GM12875 (cell line): Measurements from ENCODE around the gene FAM107B.

Experiments
- H3K4me3 ChIP-seq: one replicate; pipeline ENCODE4 v1.5.1; 2011; ENCODE audit warnings: low read depth, low read length, control low read depth
- TF ChIP-seq, protein P1 (sequence below): IDR thresholded peaks from 2 replicates; pipeline ENCODE4 v1.5.1; 2011; ENCODE audit warnings: low read depth, mild to moderate bottlenecking, control low read depth, inconsistent platforms, low read length, moderate library complexity, borderline replicate concordance; ENCODE audit not compliant: insufficient read depth

FAM107B gene

DNA sequence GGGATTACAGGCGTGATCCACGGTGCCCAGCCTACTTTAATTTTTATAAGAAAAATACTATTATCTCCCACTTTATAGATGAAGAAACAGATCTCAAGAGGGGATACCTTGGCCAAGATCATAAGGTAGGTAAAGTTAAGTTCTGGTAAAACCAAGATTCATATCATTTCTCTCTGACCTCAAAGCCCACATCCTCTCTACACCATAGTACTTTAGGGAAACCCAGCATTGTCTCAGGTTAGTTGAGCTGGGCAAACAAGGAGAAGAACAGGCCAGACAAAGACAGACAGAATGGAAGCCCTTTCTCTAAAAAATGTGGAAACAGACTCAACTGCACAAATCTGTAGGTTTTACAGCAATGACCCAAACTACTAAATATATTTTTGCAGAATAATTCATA, 246.2 kb downstream of the FAM107B start:
- TF ChIP-seq, protein P1, sequence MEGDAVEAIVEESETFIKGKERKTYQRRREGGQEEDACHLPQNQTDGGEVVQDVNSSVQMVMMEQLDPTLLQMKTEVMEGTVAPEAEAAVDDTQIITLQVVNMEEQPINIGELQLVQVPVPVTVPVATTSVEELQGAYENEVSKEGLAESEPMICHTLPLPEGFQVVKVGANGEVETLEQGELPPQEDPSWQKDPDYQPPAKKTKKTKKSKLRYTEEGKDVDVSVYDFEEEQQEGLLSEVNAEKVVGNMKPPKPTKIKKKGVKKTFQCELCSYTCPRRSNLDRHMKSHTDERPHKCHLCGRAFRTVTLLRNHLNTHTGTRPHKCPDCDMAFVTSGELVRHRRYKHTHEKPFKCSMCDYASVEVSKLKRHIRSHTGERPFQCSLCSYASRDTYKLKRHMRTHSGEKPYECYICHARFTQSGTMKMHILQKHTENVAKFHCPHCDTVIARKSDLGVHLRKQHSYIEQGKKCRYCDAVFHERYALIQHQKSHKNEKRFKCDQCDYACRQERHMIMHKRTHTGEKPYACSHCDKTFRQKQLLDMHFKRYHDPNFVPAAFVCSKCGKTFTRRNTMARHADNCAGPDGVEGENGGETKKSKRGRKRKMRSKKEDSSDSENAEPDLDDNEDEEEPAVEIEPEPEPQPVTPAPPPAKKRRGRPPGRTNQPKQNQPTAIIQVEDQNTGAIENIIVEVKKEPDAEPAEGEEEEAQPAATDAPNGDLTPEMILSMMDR, result no peak
- no peak overlapping the region for H3K4me3 ChIP-seq

DNA sequence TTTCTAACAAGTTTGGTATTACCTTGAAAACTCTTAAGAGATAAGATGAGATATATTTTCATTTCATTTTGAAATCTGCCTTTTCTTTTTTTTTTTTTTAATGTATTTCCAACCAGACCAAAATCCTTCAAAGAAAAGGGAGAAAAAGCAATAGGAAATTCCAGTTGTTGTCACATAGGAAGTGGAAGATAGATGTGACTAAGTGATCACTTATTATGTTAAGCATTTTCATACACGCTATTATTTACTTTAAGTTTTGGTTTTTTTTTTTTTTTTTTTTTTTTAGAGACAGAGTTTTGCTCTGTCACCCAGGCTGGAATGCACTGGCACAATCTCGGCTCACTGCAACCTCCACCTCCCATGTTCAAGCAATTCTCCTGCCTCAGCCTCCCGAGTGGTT, 246.8 kb downstream of the FAM107B start:
- H3K4me3 ChIP-seq, result no peak overlapping the region
- TF ChIP-seq, protein P1, result no peak

DNA sequence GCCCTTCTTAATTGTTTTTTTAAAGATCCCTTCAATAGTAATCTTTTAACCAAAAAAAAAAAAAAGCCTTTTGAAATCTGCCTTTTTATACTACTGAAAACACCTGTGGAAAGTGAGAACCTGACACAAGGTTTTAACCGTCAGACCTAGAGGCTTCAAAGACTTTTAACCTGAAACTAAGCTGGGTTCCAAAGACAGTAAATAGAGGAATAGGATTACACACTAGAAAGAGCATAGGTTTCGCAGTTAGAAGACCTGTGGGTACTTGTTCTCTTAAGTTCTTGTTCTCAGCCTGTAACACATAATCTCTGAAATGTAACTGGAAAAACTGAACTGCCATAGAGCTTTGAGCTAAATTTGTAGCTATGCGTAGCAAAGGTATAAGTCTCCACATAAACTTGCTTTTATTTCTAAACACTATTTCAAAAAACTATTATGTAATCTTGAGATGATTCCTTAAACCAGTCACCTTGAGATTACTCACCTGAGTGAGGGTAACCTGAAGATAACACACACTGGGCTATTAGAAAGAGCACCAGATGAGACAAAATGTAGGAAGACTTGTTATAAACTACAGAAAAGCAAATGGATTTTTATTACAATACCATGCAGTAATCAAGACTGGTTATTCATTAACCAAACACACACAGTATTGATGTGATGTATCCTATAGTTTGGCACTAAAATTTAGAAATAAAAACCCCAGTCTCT, 247.4 kb downstream of the FAM107B start:
- no peak overlapping the region for H3K4me3 ChIP-seq
- TF ChIP-seq, protein P1, result no peak

DNA sequence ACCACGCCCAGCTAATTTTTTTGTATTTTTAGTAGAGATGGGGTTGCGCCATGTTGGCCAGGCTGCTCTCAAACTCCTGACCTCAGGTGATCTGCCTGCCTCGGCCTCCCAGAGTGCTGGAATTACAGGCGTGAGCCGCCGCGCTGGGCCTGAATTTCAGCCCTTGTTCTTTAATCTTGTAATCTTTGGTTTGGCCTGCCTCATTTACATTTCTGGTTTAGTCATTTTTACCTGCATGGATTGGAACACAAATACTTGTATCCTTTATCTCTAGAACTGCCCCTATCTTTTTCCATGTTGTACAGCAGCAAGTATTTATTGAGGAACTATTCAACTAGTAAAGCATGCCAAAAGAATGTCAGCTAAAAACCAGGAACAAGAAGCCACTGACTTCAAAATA, 248.4 kb downstream of the FAM107B start:
- TF ChIP-seq, protein P1, result no peak
- no peak overlapping the region for H3K4me3 ChIP-seq

DNA sequence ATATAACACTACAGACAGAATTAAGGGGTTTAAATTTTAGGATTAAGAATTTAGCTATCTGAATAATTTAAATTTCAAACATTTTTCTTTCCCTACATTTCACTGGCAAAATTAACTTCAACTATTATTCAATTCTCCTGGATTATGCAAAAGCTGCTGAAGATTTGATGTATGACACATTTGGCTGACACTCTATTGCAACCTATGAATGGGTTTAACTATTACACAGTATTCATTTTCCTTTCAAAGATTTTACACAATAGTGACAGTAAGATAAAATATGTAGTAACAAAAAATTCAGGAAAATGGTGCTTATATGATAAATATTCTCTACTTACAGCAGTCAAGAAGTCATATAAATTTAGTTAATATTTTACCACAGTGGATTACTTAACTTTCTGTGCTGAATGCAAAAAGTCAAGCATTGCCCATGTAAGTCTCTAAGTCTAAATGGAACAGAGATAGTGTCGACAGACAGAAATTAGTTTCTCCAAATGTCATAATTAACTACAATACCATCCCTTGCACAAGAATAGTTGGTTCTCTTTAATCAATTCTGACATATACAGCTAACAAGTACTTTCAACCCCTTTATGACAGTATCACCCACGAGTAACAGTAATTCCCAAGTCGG, 249.9 kb downstream of the FAM107B start:
- H3K4me3 ChIP-seq, result no peak overlapping the region
- TF ChIP-seq, protein P1, result no peak

DNA sequence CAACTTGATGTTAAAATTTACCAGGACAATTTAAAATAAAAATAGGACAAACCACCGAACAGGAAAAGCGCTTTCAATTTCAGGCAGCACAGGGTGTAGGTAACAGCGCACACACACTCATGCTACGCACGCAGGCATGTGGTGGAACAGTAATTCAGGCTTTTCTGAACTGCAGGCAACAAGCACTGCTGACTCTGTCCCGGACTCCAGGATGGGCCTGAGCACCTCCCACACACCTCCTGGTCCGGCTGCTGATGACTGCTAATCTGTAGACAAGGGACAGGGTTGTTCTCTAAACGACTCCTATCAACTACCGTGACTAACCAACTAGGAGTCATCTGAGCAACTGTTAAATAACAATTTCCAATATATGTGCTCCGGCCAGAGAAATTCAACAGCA, 251.4 kb downstream of the FAM107B start:
- no peak overlapping the region for H3K4me3 ChIP-seq

More for the DNA sequence above, 251.4 kb downstream of the FAM107B start:
- TF ChIP-seq, protein P1, result no peak
